HG03175 (cell line): ENCODE results near the gene CAMLG.
A peak's percentile ranks its signal among the peaks of the same experiment; 100 is the strongest.
"Not testable (repeated sequence)": the region's sequence is repeated elsewhere in the genome, so short reads cannot be mapped to it uniquely, and the experiment has no call there.

ENCODE experiments used
- ATAC-seq: cut with Tn5 transposase; IDR thresholded peaks from one replicate; pipeline ENCODE4 v1.9.1; 2021; ENCODE audit warnings: mild to moderate bottlenecking, moderate library complexity; ENCODE audit not compliant: unreplicated experiment

CAMLG gene

DNA sequence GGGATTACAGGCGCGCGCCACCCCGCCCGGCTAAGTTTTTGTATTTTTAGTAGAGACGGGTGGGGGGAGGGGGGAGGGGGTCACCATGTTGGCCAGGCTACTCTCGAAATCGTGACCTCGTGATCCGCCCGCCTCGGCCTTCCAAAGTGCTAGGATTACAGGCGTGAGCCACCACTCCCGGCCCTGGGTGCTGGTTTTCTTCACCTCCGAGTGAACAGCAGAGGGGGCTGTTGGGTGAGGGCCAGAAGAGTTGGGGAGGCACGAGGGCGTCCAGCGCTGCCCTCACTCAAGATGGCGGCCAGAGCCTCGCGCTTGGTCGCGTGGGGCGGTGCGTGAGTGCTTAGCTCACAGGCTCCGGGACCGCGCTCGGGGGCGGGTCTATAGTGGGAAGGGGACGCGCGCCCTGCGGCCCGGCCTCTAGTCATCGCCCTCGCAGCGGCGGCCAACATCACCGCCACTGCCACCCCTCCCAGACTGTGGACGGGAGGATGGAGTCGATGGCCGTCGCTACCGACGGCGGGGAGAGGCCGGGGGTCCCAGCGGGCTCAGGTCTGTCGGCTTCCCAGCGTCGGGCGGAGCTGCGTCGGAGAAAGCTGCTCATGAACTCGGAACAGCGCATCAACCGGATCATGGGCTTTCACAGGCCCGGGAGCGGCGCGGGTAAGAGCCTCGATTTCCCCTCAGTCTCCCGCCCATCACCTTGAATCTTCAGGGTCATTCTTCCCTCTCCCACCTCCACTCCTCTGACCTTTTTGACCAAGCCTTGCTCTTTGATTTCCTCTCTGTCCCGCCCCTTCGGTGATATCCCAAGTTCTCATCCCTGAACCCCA is at the start of gene CAMLG:
TSS of gene CAMLG (plus strand) at position 416 of the 830 bp plus-strand sequence. CDS start at position 489, 73 bp downstream.
- peak; percentile 94 for ATAC-seq

- ATAC-seq = not testable (repeated sequence)
Measured at GRCh38 chr5:134690144-134690543, 48.2 kb upstream of the CAMLG start.

DNA sequence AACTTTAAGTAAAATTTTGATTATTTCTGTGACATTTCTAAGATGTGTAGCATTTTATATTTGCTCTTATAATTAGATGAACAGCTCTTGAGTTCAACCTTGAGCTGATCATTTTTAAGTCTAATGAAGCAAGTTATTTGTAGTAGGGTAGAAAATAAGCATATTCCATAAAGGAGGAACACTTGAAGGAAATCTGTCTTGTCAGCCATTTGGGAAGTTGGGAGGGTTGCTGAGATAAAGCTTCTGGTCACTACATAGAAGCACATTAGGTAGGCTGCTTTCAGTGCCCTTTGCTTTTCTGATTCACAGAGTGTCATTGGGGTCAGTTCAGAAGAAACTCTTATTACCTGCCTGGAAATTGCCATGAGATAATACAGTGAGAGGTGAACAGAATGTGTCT is 45.6 kb upstream of the CAMLG start:
- no peak for ATAC-seq

DNA sequence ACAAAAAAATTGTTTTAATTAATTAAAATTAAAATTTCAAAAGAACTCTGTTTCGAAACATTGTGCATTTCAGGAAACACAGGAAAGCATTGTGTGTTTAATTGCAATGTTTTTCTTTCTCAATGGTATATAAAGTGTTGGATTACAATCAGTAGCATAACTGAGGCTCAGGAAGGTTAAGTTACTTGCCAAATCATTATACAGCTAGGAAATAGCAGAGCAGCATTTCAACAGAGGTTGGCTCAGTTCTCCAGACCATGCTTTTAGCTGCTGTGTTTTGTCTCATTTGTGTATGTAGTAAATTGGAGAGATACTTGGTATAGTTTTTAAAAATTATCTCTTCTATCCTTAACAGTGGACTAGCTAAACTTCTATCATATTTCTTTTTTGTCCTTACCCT is 30.0 kb upstream of the CAMLG start:
- ATAC-seq = no peak

GRCh38 chr5:134714120-134714519 is 24.2 kb upstream of the CAMLG start:
- ATAC-seq = no peak

- no peak for ATAC-seq
Measured at GRCh38 chr5:134714541-134714940, 23.8 kb upstream of the CAMLG start.

- ATAC-seq = not testable (repeated sequence)
Measured at GRCh38 chr5:134715466-134715865, 22.9 kb upstream of the CAMLG start.

DNA sequence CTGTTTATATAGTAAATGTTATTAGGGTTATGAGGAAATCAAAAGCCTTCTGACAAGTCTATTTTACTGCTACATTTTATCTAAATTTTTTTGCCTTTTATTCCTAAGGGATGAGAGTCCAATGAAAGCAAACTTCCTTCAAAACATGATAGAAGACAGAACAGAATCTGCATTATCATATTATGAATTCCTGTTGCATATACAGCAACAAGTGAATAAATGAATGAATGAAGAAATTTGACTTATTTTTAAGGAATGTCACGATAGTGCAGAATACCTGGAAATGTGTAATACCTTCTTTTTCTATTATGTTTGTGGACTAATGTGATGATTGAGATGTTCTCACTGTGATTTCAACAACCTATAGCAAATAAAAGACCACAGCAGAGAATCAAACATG is 13.5 kb upstream of the CAMLG start:
- no peak for ATAC-seq

GRCh38 chr5:134732819-134733218 is 5.5 kb upstream of the CAMLG start:
- ATAC-seq = no peak

GRCh38 chr5:134735243-134735642 is 3.1 kb upstream of the CAMLG start:
- no peak for ATAC-seq

- no peak for ATAC-seq
Measured at GRCh38 chr5:134736173-134736812, 2.1 kb upstream of the CAMLG start.

- no peak for ATAC-seq
Measured at GRCh38 chr5:134738963-134739661, 764 bp downstream of the CAMLG start.

GRCh38 chr5:134741052-134741451 is 2.7 kb downstream of the CAMLG start:
- ATAC-seq = no peak

- no peak for ATAC-seq
Measured at GRCh38 chr5:134742134-134742533, 3.8 kb downstream of the CAMLG start.

- ATAC-seq = no peak
Measured at GRCh38 chr5:134749415-134749814, 11.1 kb downstream of the CAMLG start.

DNA sequence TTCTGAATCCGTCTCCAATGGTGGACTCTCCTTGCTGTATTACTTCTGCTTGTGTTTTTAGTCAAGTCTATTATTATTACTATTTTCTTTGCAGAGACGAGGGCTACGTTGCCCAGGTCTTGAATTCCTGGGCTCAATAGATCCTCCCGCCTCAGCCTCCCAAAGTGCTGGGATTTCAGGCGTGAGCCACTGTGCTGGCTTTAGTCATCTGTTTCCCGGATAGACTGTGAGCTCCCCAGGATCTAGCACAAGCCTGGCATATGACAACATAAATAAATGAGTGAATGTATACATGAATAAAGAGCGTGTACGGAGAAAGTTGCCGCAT is 19.8 kb downstream of the CAMLG start:
- ATAC-seq = no peak

DNA sequence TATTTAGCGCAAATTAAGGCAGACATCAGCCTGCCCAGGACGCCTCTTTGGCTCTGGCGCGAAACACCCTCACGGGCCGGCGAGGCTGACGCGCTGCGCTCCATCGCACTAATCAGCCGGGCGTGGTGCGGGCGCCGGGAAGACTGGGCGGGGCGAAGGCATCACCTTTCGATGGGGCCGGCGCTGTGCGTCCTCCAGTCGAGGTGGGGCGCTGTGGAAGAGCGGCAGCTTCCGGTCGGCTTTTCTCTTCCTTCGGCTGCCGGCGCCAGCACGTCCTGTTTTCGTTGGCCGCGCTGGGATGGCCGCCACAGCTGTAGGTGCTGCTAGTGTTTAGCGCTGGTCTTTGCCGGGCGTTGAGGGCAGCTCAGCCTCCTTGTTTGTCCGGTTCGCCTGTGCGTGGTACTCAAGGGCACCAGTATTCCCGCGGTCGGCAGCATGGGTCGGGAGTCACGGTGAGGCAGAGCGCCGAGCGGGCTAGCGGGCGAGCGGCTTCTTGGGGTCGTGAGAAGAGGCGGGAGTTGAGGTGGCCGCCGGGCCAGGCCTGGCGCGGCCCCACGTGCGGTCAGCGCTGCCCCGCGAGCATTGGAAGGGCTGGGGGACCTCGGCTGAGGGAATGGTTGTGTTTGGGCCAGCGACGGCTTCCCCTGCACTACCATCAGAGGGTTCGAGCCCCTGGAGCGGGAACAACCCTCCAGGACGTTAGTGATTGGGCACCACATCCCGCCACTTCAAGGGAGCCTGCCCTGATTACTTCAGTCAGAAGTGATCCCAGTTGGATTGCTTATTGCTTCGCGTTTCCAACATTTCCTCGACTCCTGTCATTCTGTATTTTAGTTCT is 20.4 kb downstream of the CAMLG start, which contains the start of gene DDX46:
TSS of gene DDX46 (plus strand) at position 276 of the 838 bp plus-strand sequence. CDS start at position 436, 160 bp downstream.
- peak; percentile 98 for ATAC-seq

GRCh38 chr5:134767528-134768291 is 29.4 kb downstream of the CAMLG start:
- ATAC-seq = not testable (repeated sequence)

GRCh38 chr5:134769206-134769605 is 30.9 kb downstream of the CAMLG start:
- no peak for ATAC-seq
